B cell (primary cell): ENCODE results near the gene ATG16L1.

Source experiments
- EZH2 ChIP-seq: IDR thresholded peaks from 2 replicates; pipeline ENCODE4 v1.6.1; 2012; ENCODE audit warnings: borderline replicate concordance, low read depth, mild to moderate bottlenecking, moderate library complexity, low read length; ENCODE audit not compliant: insufficient read depth, poor library complexity, severe bottlenecking
- TF ChIP-seq, protein P1 (sequence below): fragments of 200-600 bp; IDR thresholded peaks from one replicate; pipeline ENCODE4 v1.8.0; 2022; ENCODE audit warnings: antibody characterized with exemption, mild to moderate bottlenecking

DNA sequence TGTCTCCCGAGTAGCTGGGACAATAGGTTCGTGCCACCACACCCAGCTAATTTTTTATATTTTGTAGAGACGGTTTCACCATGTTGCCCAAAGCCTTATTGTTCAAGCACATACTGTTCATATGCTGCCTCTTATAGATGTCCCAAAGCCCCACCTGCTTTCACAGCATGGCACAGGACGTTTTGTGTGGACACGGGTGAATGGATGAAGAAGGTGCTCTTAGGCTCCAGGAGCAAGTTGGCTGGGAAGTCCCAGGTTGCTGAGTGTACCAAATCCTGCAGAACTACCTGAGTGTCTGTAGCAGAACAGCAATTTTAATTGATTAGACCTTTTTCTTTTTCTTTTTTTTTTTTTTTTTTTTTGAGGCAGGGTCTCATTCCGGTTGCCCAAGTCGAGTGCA lies 45.6 kb downstream of the ATG16L1 start:
- TF ChIP-seq, protein P1, sequence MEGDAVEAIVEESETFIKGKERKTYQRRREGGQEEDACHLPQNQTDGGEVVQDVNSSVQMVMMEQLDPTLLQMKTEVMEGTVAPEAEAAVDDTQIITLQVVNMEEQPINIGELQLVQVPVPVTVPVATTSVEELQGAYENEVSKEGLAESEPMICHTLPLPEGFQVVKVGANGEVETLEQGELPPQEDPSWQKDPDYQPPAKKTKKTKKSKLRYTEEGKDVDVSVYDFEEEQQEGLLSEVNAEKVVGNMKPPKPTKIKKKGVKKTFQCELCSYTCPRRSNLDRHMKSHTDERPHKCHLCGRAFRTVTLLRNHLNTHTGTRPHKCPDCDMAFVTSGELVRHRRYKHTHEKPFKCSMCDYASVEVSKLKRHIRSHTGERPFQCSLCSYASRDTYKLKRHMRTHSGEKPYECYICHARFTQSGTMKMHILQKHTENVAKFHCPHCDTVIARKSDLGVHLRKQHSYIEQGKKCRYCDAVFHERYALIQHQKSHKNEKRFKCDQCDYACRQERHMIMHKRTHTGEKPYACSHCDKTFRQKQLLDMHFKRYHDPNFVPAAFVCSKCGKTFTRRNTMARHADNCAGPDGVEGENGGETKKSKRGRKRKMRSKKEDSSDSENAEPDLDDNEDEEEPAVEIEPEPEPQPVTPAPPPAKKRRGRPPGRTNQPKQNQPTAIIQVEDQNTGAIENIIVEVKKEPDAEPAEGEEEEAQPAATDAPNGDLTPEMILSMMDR = no peak
- TF ChIP-seq EZH2 = no peak
